Left lung (tissue), 10 donors: ENCODE measurements around the gene CPA3. TPM values are rescaled to one million over a fixed set of nuclear protein-coding genes. Genes with fewer than 3 reads are reported as not detected.

Experiments used
- ATAC-seq: fragments of 200-7000 bp; cut with Tn5 transposase; one replicate; pipeline ENCODE4 v1.9.1; 2020; ENCODE audit warnings: moderate library complexity
- DNase-seq, 4 donors: peaks; one replicate each; pipeline ENCODE4 v3.0.0-alpha.2; 2013 to 2020
- H3K27ac ChIP-seq, 2 donors: fragments of 200-600 bp; sonication (generic) in 1 of 2; one replicate each; pipeline versions ENCODE4 v1.5.0 to v1.8.0; 2020 to 2021
- H3K27me3 ChIP-seq, 2 donors: fragments of 200-600 bp; sonication (generic) in 1 of 2; one replicate each; pipeline versions ENCODE4 v1.5.0 to v1.8.0; 2020 to 2021
- H3K36me3 ChIP-seq, 2 donors: fragments of 200-600 bp; sonication (generic) in 1 of 2; one replicate each; pipeline versions ENCODE4 v1.5.0 to v1.8.0; 2020 to 2021
- H3K4me1 ChIP-seq, 2 donors: fragments of 200-600 bp; one replicate each; pipeline ENCODE4 v1.8.0; 2021
- H3K4me3 ChIP-seq, 2 donors: fragments of 200-600 bp; sonication (generic) in 1 of 2; one replicate each; pipeline versions ENCODE4 v1.5.0 to v1.8.0; 2020 to 2021; ENCODE audit warnings: mild to moderate bottlenecking in 1 of 2
- H3K9me3 ChIP-seq, 2 donors: fragments of 200-600 bp; sonication (generic) in 1 of 2; one replicate each; pipeline versions ENCODE4 v1.5.0 to v1.8.0; 2020 to 2021
- CTCF ChIP-seq, 2 donors: fragments of 200-600 bp; sonication (generic) in 1 of 2; IDR thresholded peaks; one replicate each; pipeline versions ENCODE4 v1.5.0 to v1.8.0; 2021; ENCODE audit warnings: antibody characterized with exemption in 2 of 2
- intact Hi-C, 2 donors: fragments of 100-400 bp; cut with DNase I; formaldehyde crosslinking; loops; one replicate each; pipeline versions ENCODE4 v1.11.2 to v1.14.2; 2022
- polyA plus RNA-seq, 6 donors: library from polyadenylated mRNA; unstranded; fragments of 120-200 nt; gene quantifications; one replicate each; pipeline ENCODE4 v1.2.1, GENCODE V29; 2013; ENCODE audit not compliant: insufficient read length in 6 of 6
- total RNA-seq, 2 donors: library from RNA; stranded (reverse); fragmentation: NEBNext Ultra II Directional; extraction: Animal tissue kit (Norgen Biotek cat#: 25700); gene quantifications; one replicate each; pipeline ENCODE4 v1.2.1, GENCODE V29; 2021
- donor health status: DM: no; HTN: yes; CAD: no.
- donor health status: DM: no; HTN: no; CAD: no.

CPA3 gene
- total and polyA plus RNA-seq, 8 donors: 0.24 to 15.2 (median 0.40) TPM

GRCh38 chr3:148856384-148856783, 8.7 kb upstream of the CPA3 start:
- intact Hi-C loops: no loop called here
- Histone ChIP-seq H3K4me1 (no peaks in the 10 kb centered on the region), H3K27ac (no peak overlapping the region), H3K27me3 (no peaks in the 10 kb centered on the region), H3K4me3 (no peak overlapping the region), H3K9me3 (no peaks in the 10 kb centered on the region), H3K36me3 (no peaks in the 10 kb centered on the region)
- ATAC-seq (no peak), DNase-seq (no peak)
- no peak for TF ChIP-seq CTCF (IDR thresholded peaks at IDR 0.05)

- DNase-seq: no peak
- Histone ChIP-seq H3K36me3 (no peaks in the 10 kb centered on the region), H3K4me1 (no peaks in the 10 kb centered on the region), H3K27me3 (no peaks in the 10 kb centered on the region), H3K4me3 (no peak overlapping the region), H3K27ac (no peak overlapping the region), H3K9me3 (no peaks in the 10 kb centered on the region)
- TF ChIP-seq CTCF (IDR thresholded peaks at IDR 0.05): no peak
- intact Hi-C loops: no loop called here
- ATAC-seq: no peak
These were observed 7.8 kb upstream of the CPA3 start for GRCh38 chr3:148857316-148857715.

GRCh38 chr3:148861277-148861869, 3.7 kb upstream of the CPA3 start:
- H3K4me1 ChIP-seq: no peaks in the 10 kb centered on the region
- peak; percentile 58 to 81 for TF ChIP-seq CTCF (IDR thresholded peaks at IDR 0.05)
- ATAC-seq: peak; percentile 78
- H3K27me3 ChIP-seq: no peaks in the 10 kb centered on the region
- no peak overlapping the region for H3K4me3 ChIP-seq
- H3K36me3 ChIP-seq: no peaks in the 10 kb centered on the region
- intact Hi-C loops: loop anchor here in 1 of 2 donors (5.0 kb wide), 1 partner anchor 86 kb away; no protein-coding TSS in a partner anchor
- DNase-seq: peak in 1 of 4 donors; percentile 29
- H3K9me3 ChIP-seq: no peaks in the 10 kb centered on the region
- no peak overlapping the region for H3K27ac ChIP-seq

DNA sequence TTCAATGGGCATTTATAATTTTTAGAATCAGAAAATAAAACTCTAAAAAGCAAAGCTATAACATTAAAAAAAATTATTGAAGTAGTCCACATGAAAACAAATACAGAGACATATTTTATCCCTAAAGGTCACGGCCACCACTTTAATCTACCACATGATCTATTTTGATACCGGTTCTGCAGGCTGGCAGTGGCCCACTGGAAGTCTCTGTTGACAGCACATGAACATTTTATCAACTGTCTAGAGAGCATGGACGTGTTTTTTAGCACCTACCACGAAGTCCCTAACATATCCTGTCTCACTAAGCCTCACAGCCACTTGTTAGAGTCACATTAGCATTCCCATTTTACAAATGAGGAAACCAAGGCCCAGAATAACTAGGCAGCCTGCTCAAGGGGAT, 1.8 kb upstream of the CPA3 start:
- Histone ChIP-seq H3K27me3 (no peaks in the 10 kb centered on the region), H3K36me3 (no peaks in the 10 kb centered on the region), H3K27ac (no peak overlapping the region), H3K4me3 (no peak overlapping the region), H3K9me3 (no peaks in the 10 kb centered on the region), H3K4me1 (no peaks in the 10 kb centered on the region)
- ATAC-seq (no peak), DNase-seq (no peak)
- TF ChIP-seq CTCF (IDR thresholded peaks at IDR 0.05): no peak
- intact Hi-C loops: loop anchor here in 1 of 2 donors (5.0 kb wide), 1 partner anchor 84 kb away; no protein-coding TSS in a partner anchor

DNA sequence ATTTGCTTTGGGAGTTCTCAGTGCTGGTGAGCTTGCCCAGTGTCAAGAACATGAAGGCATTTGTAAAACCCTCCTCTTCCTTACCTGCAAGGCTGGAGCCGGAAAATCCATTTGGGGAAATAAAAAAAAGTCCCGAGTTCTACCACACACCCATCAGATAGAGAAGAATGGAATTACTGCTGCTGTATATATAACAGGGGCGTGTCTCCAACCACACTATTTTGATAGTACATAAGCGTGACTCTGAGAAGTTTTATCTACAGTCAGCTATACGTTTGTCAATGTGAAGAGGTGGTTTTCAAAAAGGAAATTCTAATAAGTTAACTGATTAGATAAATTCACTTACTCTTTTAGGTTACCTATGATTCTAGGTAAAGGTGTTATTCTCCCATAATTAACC, 1.3 kb upstream of the CPA3 start:
- DNase-seq: no peak
- intact Hi-C loops: loop anchor here in 1 of 2 donors (5.0 kb wide), 1 partner anchor 83 kb away; no protein-coding TSS in a partner anchor
- Histone ChIP-seq H3K27ac (no peak overlapping the region), H3K4me3 (no peak overlapping the region), H3K4me1 (no peaks in the 10 kb centered on the region), H3K9me3 (no peaks in the 10 kb centered on the region), H3K36me3 (no peaks in the 10 kb centered on the region), H3K27me3 (no peaks in the 10 kb centered on the region)
- ATAC-seq: no peak
- no peak for TF ChIP-seq CTCF (IDR thresholded peaks at IDR 0.05)
